ENCODE data around the gene STARD9. TPM values are rescaled to one million over a fixed set of nuclear protein-coding genes. Genes with fewer than 3 reads are reported as not detected.

The STARD9 gene
- polyA plus RNA-seq, 3 donors = 0.39 TPM; not detected in 2

DNA sequence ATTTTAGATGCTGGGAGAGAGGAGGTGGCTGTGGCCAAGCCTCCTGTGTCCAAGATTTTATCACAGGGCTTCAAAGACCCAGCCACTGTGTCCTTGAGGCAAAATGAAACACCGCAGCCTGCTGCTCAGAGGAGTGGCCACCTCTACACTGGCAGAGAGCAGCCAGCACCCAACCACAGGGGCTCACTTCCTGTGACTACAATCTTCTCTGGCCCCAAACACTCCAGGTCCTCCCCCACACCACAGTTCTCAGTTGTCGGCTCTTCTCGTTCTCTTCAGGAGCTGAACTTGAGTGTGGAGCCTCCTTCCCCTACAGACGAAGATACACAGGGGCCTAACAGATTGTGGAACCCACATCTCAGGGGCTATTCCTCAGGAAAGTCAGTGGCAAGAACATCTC is 115.9 kb downstream of the STARD9 start:
- H3K36me3 ChIP-seq (replicated peaks in 1 of 2; ENCODE audit: control insufficient read depth in 1 of 2, insufficient read depth in 2 of 2, low read length in 2 of 2) = no peaks in the 10 kb centered on the region
- H3K27me3 ChIP-seq (ENCODE audit: control insufficient read depth in 2 of 2, insufficient read depth in 2 of 2, low read length in 2 of 2) = no peaks in the 10 kb centered on the region
- no peaks in the 10 kb centered on the region for H3K36me3 Mint-ChIP-seq
- intact Hi-C loops (cut with micrococcal nuclease) = no loop called here
- no peaks in the 10 kb centered on the region for H3K4me1 Mint-ChIP-seq
- H4K20me1 ChIP-seq (ENCODE audit: insufficient read depth, low read length) = no peaks in the 10 kb centered on the region
- no peaks in the 10 kb centered on the region for H3K9me3 Mint-ChIP-seq
- H3K4me3 ChIP-seq (replicated peaks in 1 of 3; ENCODE audit: low read depth in 2 of 3, low read length in 3 of 3) = no peak overlapping the region
- no peak overlapping the region for H3K9ac ChIP-seq (ENCODE audit: insufficient read depth, low read length, poor library complexity, severe bottlenecking)
- H2AFZ ChIP-seq (ENCODE audit: insufficient read depth, low read depth, low read length, poor library complexity, severe bottlenecking) = no peak overlapping the region
- DNase-seq = no peak
- no peak overlapping the region for H3K27ac Mint-ChIP-seq
- H3K27ac ChIP-seq (ENCODE audit: low read depth in 1 of 2, low read length in 2 of 2) = no peak overlapping the region
- no peaks in the 10 kb centered on the region for H3K9me3 ChIP-seq (replicated peaks in 1 of 2; ENCODE audit: control insufficient read depth in 1 of 2, insufficient read depth in 1 of 2, low read length in 2 of 2)
- no peak for TF ChIP-seq CTCF (IDR thresholded peaks at IDR 0.05)
- no peaks in the 10 kb centered on the region for H3K27me3 Mint-ChIP-seq (ENCODE audit: low read depth in 3 of 3)
- WGBS (ENCODE audit: insufficient coverage) = 77% methylated on average over 4 of the region's 4 CpGs
- H3K4me1 ChIP-seq (ENCODE audit: control insufficient read depth in 1 of 2, insufficient read depth in 2 of 2, low read length in 2 of 2) = no peaks in the 10 kb centered on the region
- H3K79me2 ChIP-seq (ENCODE audit: insufficient read depth, low read length) = no peaks in the 10 kb centered on the region
- no peak overlapping the region for H3K4me3 Mint-ChIP-seq
- H3K4me2 ChIP-seq (replicated peaks; ENCODE audit: extremely low read depth, low read length, poor library complexity, severe bottlenecking) = no peak overlapping the region

- H3K4me1 Mint-ChIP-seq = no peaks in the 10 kb centered on the region
- no peaks in the 10 kb centered on the region for H3K9me3 Mint-ChIP-seq
- WGBS (ENCODE audit: insufficient coverage) = 95% methylated on average over 9 of the region's 9 CpGs
Observed at GRCh38 chr15:42691770-42692169, 116.4 kb downstream of the STARD9 start.

More at GRCh38 chr15:42691770-42692169, 116.4 kb downstream of the STARD9 start:
- Mint-ChIP-seq H3K36me3 (no peaks in the 10 kb centered on the region), H3K27me3 (ENCODE audit: low read depth in 3 of 3) (peaks cover 0 to 3% (median 0%) of the 10 kb centered on the region in 3 donors), H3K4me3 (no peak overlapping the region), H3K27ac (peak overlapping the region in 1 of 7 donors; percentile 4)
- no peak overlapping the region for H3K4me3 ChIP-seq (replicated peaks in 1 of 3; ENCODE audit: low read depth in 2 of 3, low read length in 3 of 3)
- H3K9ac ChIP-seq (ENCODE audit: insufficient read depth, low read length, poor library complexity, severe bottlenecking) = no peak overlapping the region
- H3K4me1 ChIP-seq (ENCODE audit: control insufficient read depth in 1 of 2, insufficient read depth in 2 of 2, low read length in 2 of 2) = no peaks in the 10 kb centered on the region
- no peak overlapping the region for H3K27ac ChIP-seq (ENCODE audit: low read depth in 1 of 2, low read length in 2 of 2)
- no peak overlapping the region for H2AFZ ChIP-seq (ENCODE audit: insufficient read depth, low read depth, low read length, poor library complexity, severe bottlenecking)
- no peaks in the 10 kb centered on the region for H3K27me3 ChIP-seq (ENCODE audit: control insufficient read depth in 2 of 2, insufficient read depth in 2 of 2, low read length in 2 of 2)
- no peak for TF ChIP-seq CTCF (IDR thresholded peaks at IDR 0.05)
- intact Hi-C loops (cut with micrococcal nuclease) = no loop called here
- no peak for DNase-seq
- H3K36me3 ChIP-seq (replicated peaks in 1 of 2; ENCODE audit: control insufficient read depth in 1 of 2, insufficient read depth in 2 of 2, low read length in 2 of 2) = no peaks in the 10 kb centered on the region
- no peaks in the 10 kb centered on the region for H3K9me3 ChIP-seq (replicated peaks in 1 of 2; ENCODE audit: control insufficient read depth in 1 of 2, insufficient read depth in 1 of 2, low read length in 2 of 2)
- no peaks in the 10 kb centered on the region for H3K79me2 ChIP-seq (ENCODE audit: insufficient read depth, low read length)
- no peaks in the 10 kb centered on the region for H4K20me1 ChIP-seq (ENCODE audit: insufficient read depth, low read length)
- H3K4me2 ChIP-seq (replicated peaks; ENCODE audit: extremely low read depth, low read length, poor library complexity, severe bottlenecking) = no peak overlapping the region
